Measurements from ENCODE around the gene PPM1H.
"Not testable (repeated sequence)": the region's sequence is repeated elsewhere in the genome, so short reads cannot be mapped to it uniquely, and the experiment has no call there.

The PPM1H gene

GRCh38 chr12:62732861-62733427, 202.0 kb downstream of the PPM1H start:
- DNase-seq (ENCODE audit: low read depth) = no peak

GRCh38 chr12:62731055-62731820, 203.7 kb downstream of the PPM1H start:
- no peak for DNase-seq (ENCODE audit: low read depth)

DNA sequence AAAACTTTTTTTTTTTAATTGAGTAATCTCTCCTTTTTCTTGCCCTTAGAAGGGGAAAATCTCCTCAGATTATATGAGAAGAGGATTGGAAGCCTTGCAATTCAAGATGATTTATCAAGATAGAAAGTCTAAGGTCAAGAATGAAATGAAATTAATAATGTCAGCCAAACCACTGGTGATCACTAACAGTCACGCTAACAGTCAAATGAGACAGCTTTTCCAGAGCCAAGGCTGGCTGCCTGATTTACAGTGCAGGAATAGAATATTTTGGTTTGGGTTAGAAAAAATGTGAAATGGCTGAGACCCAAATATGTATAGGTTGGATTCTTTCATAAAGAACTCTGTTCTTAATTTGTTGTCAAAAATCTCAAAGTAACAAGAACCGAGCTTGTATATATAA, 204.3 kb downstream of the PPM1H start:
- DNase-seq (ENCODE audit: low read depth) = no peak

DNA sequence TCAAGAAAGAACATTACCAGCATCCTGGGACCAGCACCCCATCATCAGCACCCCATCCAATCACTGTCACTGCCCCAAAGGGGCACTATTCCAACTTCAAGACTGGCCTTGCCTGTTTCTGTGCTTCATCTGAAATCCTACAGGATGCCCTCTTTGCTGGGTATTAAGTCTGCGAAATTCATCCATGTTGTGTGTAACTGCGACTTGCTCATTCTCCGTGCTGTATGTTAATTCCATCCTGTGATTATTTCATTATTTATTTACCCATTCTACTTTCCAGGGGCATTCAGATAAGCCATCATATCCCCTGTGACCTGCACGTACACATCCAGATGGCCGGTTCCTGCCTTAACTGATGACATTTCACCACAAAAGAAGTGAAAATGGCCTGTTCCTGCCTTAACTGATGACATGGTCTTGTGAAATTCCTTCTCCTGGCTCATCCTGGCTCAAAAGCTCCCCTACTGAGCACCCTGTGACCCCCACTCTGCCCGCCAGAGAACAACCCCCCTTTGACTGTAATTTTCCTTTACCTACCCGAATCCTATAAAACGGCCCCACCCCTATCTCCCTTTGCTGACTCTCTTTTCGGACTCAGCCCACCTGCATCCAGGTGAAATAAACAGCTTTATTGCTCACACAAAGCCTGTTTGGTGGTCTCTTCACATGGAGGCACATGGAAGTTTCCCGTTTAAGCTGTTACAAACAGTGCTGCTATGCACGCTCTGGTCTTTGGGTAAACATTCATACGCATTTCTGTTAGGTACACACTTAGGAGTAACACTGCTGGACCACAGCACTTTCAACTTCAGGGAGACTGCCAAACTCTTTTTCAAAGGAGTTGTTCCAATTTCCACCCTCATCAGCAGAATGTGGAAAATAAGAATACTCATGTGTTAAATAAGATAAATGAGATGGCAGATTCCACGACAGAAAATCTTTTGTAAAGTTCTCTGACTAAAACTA, 205.1 kb downstream of the PPM1H start:
- not testable (repeated sequence) for DNase-seq (ENCODE audit: low read depth)

GRCh38 chr12:62728741-62729140, 206.2 kb downstream of the PPM1H start:
- DNase-seq (ENCODE audit: low read depth) = no peak

GRCh38 chr12:62726471-62726980, 208.4 kb downstream of the PPM1H start:
- no peak for DNase-seq (ENCODE audit: low read depth)

DNA sequence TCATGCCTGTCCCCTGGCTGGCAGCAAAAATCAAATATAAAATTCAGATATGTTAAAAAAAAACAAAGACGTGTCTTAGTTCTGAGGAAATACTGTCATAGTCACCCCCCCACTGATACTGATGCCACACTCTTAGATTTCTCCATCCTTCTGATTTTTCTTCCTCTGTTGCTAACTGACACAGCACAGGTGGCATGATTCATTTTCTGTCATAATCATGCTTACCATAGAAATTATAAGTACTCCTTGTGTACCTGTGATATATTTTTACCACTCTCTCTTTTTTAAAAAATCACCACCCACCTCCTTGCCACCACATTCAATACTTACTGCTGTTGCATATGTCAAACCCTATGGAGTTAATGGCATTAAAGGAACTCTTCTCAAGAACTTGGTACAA, 209.2 kb downstream of the PPM1H start:
- no peak for DNase-seq (ENCODE audit: low read depth)

GRCh38 chr12:62724947-62725451, 210.0 kb downstream of the PPM1H start:
- no peak for DNase-seq (ENCODE audit: low read depth)

DNA sequence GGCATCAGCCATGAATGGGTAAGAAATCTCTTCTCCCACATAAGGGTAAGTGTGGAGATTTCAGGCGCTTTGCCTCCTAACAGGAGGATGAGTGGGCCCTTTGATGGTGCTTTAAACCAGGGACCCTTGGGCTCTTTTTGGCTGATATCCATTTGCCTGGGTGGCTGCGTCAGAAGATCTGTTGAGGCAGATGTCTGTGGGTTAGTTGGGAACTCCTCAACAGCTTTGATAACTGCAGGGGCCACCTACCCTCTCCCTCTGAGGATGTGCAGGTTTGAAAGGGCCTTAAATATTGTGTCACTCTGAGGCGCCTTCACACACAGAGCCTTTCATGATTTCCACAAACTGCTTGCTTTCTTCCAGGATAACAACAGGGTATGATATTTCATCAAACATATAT, 210.7 kb downstream of the PPM1H start:
- no peak for DNase-seq (ENCODE audit: low read depth)

- DNase-seq (ENCODE audit: low read depth) = no peak
Observed at GRCh38 chr12:62722971-62723680, 211.8 kb downstream of the PPM1H start.

GRCh38 chr12:62720661-62721330, 214.2 kb downstream of the PPM1H start:
- DNase-seq (ENCODE audit: low read depth) = no peak

DNA sequence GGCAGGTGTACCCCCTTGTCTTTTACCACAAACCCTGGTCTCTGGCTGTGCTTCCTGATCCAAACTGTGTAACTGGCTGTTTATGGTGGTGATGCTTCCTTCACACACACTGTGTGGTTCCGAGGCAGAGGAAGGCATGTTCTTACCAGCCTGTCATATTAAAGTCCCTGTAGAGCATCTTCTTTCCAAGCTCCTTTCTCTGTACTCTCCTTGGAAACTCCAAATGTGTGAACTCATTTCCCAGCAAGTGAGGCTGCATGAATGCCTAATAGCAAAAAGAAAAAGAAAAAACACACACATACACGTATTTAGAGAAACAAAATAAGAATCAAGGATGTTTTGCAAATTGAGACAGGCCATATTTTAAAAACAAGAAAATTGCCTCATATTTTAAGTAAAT, 214.9 kb downstream of the PPM1H start:
- DNase-seq (ENCODE audit: low read depth) = no peak

GRCh38 chr12:62718762-62719426, 216.1 kb downstream of the PPM1H start:
- DNase-seq (ENCODE audit: low read depth) = no peak

GRCh38 chr12:62717643-62718042, 217.3 kb downstream of the PPM1H start:
- no peak for DNase-seq (ENCODE audit: low read depth)

DNA sequence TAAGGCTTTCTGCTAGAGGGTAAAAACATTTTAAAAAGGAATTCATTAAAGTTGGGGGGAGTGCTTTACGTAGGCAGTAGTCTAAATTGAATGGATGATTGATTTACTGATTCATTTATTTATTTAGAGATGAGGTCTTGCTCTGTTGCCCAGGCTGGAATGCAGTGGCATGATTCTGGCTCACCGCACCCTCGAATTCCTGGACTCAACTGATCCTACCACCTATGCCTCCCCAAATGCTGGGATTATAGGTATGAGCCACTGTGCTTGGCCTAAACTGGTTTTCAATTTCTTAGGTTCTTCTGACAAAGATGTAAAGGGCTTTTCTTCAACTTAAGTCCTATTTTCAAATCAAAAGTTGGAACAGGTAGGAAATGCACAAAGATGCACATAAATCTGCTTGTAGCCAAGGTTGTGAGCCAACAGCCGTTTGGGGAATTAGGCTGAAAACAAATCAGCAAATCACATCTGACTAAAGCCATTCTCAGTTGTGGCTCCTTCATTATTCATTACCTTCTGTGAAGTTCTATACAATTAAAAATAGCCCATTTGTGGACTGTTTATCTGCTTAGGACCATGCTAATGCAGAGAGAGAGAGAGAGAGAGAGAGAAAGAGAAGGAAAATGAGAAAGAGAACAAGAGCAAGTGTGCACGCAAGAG, 218.0 kb downstream of the PPM1H start:
- no peak for DNase-seq (ENCODE audit: low read depth)

GRCh38 chr12:62716037-62716436, 218.9 kb downstream of the PPM1H start:
- DNase-seq (ENCODE audit: low read depth) = no peak

- no peak for DNase-seq (ENCODE audit: low read depth)
Observed at GRCh38 chr12:62714774-62715721, 219.9 kb downstream of the PPM1H start.

DNA sequence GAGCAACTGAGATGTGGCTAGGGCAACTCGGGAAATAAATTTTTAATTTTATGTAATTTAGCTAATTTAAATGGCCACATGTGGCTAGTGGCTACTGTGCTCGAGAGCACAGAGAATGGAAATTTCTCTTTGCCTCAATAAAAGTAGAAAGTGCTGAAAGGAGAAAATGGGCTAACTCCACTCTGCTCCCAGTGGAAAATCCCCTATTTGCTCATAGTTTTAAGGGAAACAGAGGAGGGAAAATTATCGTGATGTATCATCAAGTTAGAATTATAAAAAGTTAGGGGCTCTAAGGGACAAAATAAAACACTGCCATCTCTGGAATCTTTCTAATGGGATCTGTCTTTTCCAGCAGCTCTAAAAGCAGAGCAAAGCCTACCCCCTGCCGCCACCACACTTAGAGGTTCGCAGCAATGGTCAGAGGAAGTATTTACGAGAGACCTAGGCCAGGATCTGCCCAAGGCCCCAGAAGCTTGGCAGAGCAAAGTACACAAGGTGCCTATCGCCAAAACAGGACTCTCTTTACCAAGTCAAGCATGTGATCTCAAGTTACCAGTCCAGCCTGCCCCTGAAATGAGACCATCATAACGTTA, 220.7 kb downstream of the PPM1H start:
- DNase-seq (ENCODE audit: low read depth) = no peak
